Stimulated activated CD4-positive, alpha-beta T cell treated with anti-CD3 and anti-CD28 coated beads, TNF-alpha, amount 100 ng/mL, for 1 hour (primary cell): ENCODE results near the gene WDR37.
A peak's percentile ranks its signal among the peaks of the same experiment; 100 is the strongest.
"Not testable (repeated sequence)": the region's sequence is repeated elsewhere in the genome, so short reads cannot be mapped to it uniquely, and the experiment has no call there.

Experiments
- DNase-seq, 3 donors: peaks; one replicate each; pipeline ENCODE4 v3.0.0-alpha.2; 2020; ENCODE audit warnings: low read depth in 3 of 3, low spot score in 1 of 3

Gene WDR37

DNA sequence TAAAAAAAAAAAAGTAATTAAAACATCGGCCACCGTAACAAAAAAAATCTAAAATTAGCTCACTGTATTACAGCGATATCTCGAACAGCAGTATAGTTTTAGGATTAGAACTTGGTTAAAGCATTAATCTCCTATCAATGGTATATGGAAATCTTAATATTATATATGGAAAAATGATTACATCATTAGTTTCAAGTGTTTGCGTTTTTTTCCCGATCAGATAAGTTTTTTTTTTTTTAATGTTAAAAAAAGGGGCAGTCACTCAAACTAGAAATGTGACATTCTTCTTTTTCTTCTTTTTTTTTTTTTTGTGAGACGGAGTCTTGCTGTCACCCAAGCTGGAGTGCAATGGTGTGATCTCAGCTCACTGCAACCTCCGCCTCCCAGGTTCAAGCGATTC, 14.7 kb upstream of the WDR37 start:
- no peak for DNase-seq

DNA sequence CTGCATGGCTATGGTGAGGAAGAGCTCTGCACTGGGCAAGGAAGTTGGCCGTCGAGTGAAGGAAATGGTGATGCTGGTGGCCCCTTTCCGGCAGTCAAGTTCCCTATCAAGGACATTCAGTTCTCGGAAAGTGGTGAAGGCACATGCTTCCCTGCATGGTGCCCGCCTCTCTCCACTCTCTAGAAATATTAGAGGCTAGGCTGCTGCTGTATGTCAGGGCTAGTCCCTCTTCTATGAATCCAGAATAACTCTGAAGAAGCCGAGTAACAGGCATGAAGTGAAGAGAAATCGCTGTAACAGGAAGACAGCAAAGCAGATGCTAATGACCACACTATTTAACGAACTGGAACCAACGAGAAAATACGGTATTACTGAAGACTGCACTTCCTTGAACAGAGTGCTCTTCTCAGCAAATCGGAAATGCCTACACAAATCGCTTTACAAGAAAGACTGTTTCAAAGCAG, 12.6 kb upstream of the WDR37 start:
- DNase-seq = no peak

DNA sequence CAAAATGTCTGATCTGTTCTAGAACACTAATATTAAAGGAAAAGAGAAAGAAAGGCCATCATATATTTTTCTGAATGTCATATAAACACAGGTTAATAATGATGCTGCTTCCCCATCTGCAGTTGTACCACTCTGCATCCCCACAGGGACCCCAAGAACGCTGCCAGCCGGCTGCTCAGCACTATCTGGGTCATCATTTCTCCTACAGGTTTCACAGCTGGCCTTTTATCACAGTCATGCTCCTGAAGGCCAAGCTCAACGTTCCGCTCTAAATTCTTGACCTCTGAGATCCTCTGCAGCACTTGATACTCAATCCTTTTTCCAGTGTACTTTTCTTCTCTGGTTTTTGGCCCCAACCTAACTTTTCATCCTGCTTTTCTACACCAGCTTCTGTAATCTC, 12.0 kb upstream of the WDR37 start:
- no peak for DNase-seq

DNA sequence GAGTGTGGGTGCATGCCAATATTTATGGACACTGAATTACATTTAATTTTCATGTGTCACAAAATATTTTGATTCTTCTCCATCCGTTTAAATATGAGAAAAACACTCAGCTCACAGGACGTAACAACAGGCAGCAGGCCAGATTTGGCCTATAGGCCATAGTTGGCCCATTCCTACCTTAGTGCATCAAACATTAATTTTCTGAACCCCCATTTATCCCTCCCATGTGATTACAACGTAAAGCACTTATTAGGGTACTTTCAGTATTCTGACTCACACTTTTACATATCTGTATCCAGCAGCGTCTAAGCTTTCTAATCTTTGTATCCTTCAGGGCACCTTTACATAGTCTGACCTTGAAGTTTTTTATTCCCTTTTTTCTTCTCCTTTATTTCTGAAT, 11.2 kb upstream of the WDR37 start:
- no peak for DNase-seq

DNA sequence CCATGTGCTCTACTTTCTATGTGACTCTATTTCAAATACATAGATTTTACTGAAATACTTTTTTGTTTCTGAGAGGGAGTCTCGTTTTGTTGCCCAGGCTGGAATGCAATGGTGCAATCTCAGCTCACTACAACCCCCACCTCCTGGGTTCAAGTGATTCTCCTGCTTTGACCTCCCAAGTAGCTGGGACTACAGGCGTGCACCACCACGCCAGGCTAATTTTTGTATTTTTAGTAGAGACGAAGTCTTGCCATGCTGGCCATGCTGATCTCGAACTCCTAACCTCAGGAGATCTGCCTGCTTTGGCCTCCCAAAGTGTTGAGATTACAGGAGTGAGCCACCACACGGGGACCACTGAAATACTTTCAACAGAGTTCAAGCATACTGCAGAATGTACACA, 10.8 kb upstream of the WDR37 start:
- DNase-seq = no peak

DNA sequence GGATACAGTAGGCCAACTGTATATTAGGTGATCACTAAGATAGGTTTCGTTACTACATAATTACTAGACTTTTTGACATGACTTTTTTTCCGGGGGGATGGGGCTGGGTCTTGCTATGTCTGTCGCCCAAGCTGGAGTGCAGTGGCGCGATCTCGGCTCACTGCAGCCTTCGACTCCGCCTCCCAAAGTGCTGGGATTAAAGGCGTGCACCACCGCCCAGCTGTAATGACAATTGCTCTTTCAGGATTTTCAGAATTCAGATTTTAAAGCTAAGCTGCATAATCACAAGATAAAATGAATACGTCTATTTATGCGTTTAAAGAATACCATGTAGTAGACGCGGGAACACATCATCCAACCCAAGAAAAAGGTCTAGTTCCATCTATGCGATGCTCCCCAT, 8.2 kb upstream of the WDR37 start:
- no peak for DNase-seq

DNA sequence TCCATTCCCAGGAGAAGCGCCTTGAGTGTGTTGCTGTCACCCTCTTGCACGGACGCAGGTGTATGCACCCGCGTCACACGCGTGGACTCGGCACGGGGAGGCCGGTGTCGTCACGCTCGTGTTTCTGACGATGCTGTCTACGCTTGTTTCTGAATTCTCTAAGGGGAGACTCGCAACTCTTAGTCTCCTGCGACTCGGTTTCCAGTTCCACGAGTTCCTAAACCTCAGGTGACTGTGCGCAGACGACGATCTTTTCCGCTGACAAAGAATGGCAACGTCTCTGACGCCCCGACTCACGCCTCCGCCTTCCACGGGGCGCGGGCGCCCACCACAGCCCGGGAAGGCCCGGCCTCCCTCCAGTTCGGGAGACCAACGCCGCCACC, 7.8 kb upstream of the WDR37 start:
- DNase-seq = peak in 1 of 3 donors; percentile 13

DNA sequence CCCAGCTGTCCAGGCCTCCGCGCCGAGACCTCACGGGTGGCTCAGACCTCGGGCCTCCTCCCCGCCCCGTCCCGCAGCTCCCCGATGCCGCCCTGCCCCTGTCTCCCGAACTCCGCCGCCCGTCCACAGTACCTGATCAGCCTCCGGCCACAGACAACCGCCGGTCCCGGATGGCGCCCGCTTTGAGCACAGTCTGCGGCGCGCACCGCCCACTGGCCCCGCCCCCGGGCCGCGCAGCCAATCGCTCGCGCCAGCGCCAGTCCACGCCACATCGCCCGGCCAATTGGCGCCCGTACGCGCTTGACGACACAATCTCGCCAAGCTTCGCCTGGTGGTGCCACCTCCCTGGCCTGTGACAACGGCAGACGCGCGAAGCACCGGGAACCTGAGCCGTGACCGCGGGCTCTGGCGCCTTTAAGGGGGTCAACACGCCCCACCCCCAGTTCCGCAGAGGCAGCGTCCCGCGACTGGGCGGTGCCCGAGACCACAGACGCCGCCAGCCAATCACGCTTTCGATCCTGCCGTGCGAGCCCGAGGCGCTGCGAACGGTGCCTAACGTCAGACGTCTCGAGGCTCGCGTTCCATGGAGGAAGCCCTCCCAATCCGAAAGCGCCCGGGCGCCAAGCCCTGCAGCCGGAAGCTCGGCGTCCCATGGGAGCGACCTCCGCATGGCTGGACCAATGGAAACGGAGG, 7.3 kb upstream of the WDR37 start, which contains the start of gene IDI1:
Gene IDI1, minus strand, starts transcription at position 388 of the 693 bp plus-strand sequence. Its CDS starts 116 bp downstream, at position 272.
- DNase-seq = peak; percentile 87 to 92 (median 91)

DNA sequence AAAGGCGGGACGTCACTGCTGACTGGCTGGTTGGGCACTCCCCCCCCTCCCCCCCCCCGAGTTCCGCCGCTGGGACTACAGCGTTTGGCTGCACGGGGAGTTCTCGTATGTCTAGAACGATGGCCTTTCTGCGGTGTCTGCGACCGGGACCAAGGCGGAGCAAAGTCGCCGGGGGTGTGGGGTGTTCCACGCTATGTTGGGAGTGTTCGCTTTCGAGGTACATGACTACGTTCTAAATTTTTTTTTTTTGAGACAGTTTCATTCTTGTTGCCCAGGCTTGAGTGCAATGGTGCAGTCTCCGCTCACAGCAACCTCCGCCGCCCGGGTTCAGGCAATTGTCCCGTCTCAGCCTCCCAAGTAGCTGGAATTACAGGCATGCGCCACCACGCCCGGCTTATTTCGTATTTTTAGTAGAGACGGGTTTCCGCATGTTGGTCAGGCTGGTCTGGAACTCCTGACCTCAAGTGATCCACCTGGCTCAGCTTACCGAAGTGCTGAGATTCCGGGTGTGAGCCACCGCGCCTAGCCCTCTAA, 6.7 kb upstream of the WDR37 start:
- DNase-seq = no peak

DNA sequence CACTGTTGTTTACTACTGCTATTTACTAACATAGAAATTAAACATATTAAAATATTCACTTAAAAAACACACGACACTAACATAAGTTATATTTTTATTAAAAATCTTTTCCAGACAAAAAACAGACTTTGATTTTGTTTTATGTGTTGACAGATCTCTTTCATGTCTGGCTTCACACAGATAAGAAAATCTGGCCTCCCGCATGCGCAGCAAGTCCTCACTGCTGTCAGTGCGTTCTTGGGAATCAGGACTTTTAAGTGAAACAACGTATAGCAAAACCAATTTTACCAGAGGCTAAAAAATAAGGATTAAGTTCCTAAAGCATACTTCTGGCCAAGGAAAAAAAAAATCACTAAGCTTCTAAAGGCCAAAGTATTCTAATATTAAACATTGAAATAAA, 6.0 kb upstream of the WDR37 start:
- DNase-seq = no peak

DNA sequence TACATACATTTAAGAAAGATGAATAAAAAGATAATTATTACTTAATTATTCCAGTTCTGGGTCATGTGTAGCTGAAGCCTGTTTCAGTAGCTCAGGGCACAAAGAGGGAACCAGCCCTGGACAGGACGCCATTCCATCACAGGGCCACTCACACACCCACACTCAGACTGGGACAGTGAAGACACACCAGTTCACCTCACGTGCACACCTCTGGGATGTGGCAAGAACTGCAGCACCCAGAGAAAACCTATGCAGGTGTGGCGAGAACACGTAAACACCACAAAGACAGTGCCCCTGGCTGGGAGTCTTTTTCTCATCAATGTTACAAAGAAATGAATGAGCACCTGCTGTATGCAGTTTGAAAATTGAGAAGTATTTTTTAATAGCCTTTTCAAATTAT, 5.6 kb upstream of the WDR37 start:
- no peak for DNase-seq

DNA sequence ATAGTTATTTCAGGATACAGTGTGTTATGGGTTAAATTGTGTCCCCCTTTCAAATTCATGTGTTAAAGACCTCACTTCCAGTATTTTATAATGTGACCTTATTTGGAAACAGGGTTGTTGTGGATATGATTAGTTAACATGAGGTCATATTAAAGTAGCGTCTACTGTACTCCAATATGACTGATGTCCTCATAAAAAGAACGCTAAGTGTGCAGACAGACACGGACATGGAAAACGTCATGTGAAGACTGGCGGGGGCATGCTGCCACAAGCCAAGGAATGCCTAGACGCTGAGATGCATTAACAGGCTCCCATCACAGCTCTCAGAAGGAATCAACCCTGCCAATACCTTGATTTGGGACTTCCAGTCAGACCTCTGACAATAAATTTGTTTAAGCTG, 1.5 kb upstream of the WDR37 start:
- no peak for DNase-seq

DNA sequence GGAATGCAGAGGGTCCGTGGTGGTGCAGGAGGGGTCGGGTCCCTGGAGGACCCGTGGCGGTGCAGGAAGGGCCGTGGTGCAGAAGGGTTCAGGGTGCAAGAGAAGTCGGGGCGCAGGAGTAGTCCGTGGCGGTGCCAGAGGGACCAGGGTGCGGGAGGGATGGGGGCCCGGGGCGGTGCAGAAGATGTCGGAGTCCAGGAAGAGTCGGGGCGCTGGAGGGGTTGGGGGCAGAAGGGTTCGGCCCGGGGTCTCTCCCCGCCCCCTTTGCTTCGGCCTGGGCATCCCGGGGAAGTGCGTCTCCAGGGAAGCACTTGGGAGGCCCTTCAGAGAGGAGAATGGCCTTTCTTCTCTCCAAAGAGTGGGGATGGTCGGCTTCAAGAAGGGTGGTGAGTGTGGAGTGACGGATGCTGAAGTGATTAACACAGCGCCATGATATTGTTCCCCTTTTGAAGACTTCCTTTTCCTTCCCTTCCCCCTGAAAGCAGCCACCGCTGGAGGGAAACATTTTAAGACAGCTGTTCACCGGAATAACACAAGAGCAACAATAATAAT, 997 bp downstream of the WDR37 start:
- no peak for DNase-seq

DNA sequence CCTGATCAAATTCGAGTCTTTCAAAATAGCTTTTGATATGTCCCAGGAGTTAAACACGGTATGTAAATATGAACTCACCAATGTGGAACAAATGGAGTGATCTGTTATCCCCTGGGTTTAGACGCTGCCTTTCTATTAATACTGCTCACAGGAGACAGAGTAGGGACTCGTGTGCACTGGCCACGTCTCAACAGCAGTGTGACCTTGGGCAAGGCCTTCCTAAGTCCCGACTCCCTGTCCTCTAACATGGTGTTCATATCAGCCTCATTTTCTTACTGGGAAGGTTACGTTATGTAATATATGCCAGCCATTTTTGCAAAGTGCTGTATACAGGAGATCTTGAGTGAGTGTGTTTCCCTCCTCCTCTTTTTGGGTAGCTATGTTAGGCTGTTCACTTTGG, 1.8 kb downstream of the WDR37 start:
- no peak for DNase-seq

DNA sequence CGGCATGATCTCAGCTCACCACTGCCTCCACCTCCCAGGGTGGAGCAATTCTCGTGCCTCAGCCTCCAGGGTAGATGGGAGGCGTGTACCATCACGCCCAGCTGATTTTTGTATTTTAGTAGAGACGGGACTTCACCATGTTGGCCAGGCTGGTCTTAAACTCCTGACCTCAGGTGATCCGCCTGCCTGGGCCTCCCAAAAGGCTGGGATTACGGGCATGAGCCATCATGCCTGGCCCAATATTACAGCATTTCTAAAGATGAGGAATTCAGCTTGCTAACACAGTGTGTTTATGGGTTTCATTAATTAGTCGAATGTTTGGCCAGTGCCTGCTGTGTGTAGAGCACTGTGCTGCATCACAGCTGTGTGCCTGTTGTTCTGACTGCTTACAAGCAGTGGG, 3.7 kb downstream of the WDR37 start:
- DNase-seq = no peak

DNA sequence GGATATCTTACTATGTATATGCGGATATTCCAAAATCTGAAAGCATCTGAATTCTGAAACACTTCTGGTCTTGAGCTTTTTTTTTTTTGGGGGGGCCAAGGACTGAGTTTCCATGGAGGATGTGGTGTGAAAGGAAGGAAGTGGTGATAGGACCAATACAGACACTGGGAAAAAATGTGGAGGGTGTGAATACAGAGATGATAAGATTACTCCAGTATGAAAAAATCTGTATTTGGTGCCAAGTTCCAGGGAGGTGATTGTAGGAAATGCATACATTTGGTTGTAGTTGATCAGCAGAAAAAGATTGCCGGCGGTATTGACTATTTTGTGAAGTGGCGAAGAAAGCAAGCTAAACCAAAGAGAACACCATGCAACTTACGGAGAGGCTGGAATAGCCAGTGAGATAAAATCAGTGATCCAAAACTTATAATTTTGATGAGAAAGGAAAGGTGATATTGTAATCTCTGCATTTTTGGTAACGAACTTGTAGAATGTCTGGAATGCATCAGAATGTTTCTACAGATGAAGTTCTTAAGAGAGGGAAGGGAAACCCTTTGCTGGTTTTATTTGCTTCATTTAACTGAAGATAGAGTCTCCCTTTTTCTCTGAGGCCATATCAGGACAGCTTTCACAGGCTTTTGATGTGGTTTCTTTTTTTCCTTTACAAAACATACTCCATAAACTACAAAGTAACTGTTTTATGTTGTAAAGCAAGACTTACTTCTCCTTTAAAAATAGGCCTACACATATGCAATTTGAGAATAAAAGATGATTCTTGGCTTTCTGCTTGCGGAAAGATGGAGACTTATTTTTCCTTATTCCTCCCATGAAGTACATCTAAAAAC, 6.0 kb downstream of the WDR37 start:
- DNase-seq = no peak

DNA sequence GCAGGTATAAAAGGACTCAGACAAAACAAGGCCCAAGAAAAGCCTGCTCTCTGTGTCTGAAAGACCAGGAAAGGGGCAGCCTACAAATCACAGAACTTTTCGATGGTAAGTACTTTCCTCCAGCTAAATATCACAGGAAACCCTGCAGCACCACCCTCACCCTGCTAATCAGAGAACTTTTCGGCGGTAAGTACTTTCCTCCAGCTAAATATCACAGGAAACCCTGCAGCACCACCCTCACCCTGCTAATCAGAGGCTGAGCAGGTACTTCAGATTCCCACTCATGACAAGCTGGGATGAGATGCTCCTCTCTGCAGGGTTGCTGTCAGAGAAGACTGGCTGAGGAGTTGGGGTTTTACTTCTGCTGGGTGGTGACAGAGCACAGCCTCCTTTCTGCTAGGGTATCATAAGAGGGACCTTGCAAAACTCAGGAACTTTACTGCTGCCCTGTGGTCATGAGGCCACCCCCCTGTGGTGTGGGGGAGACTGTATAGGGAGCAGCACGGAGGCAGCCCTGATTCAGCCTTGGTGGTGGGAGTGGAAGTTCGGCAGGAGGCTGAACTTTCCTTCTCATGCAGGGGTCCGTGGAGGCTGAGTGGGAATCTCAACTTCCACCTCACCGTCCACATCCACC, 7.2 kb downstream of the WDR37 start:
- no peak for DNase-seq

DNA sequence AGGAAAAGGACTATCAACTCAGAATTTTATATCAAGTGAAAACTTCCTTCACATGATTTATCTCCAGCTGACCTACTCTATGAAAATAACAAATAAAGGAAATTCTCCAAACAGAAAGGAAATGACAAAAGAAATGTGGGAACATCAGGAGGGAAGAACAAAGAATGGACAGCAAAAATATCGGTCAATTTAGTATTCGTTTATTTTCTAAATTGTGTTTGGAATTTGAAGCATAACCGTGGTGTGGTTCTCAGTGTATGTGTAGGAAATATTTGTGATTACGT, 8.7 kb downstream of the WDR37 start:
- no peak for DNase-seq

DNA sequence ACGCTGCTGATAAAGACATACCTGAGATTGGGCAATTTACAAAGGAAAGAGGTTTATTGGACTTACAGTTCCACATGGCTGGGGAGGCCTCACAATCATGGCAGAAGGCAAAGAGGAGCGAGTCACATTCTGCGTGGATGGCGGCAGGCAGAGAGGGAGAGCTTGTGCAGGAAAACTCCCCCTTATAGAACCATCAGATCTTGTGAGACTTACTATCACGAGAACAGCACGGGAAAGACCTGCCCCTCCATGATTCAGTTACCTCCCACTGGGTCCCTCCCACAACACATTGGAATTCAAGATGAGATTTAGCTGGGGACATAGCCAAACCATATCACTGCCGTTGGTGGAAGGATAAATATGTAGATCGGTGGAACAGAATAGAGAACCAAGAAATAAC, 10.5 kb downstream of the WDR37 start:
- not testable (repeated sequence) for DNase-seq

DNA sequence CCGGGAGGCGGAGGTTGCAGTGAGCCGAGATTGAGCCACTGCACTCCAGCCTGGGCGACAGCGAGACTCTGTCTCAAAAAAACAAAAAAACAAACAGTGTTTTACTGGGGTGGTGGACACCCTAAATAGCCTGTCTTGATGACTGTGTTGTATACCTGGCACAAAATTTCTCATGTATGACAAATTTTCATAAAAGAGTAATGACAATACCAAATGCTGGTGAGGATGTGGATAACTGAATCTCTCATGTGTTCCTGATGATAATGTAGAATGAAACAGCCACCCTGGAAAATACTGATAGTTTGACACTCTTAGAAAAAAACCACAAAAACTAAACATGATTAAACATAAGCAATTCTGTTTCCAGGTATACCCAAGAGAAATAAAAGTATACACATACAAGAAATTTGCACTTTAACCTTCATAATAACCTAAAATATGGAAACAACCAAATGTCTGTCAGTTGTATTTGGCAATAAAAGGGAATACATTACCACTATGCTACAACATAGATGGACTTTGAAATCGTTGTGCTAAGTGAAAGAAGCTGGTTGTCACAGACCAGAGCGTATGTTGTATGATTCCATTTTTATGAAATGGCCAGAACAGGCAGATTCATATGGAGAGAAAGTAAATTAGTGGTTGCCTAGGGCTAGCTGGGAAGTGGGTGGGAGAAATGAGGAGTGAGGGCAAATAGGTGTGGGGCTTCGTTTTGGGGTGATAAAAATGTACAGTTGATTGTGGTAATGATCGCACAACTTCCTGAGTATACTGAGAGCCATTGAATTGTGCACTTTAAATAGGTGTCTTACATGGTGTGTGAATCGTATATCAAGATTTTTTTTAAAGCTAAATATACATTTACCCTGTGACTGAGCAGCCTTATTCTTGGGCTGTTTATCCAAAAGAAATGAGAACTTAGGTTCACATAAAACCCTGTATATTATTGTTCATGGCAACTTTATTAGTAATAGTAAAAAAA, 12.5 kb downstream of the WDR37 start:
- DNase-seq = no peak

DNA sequence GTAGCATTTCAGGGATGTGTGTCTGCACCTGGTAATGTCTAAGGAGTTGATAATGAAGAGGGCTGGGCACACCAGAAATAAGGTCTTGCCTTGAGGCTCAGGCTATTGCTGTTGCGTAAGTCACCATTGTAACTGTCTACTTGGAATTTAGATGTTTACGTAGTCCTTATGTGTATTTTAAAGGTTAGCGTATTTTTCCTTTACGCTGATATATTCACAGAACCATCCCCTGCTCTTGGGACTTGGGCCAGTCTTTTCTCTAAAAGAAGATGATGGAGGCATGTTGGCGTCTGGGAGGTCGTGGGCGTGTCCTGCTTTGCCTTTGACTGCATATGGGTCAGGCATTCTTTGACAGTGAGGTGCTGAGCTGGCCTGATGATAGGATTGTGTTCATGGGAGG, 14.7 kb downstream of the WDR37 start:
- DNase-seq = no peak
